M059J (cell line): ENCODE measurements around the gene AP2A1. TPM values are rescaled to one million over a fixed set of nuclear protein-coding genes. Genes with fewer than 3 reads are reported as not detected.
"Not testable (repeated sequence)": the region's sequence is repeated elsewhere in the genome, so short reads cannot be mapped to it uniquely, and the experiment has no call there.

Experiments
- DNase-seq: peaks from one replicate; pipeline ENCODE4 v3.0.0-alpha.2; 2012; ENCODE audit warnings: low read depth
- total RNA-seq: library from RNA; depleted of rRNA; stranded (reverse); fragments of >200 nt; shearing (Covaris generic); gene quantifications from 2 replicates; pipeline ENCODE4 v1.2.3, GENCODE V29; 2014; rRNA removed

Gene AP2A1
- 74.4 and 113 TPM in 2 replicates for total RNA-seq

DNA sequence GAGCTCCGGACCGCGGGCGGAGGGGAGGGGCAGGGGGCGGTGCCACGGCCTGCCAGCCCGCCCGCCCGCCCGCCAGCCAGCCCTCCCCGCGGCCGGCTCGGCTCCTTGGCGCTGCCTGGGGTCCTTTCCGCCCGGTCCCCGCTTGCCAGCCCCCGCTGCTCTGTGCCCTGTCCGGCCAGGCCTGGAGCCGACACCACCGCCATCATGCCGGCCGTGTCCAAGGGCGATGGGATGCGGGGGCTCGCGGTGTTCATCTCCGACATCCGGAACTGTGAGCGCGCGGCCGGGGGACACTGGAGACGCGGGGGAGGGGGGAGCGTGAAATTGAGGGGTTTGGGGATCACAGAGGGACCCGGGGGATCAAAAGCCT lies at the start of gene AP2A1:
TSS of gene AP2A1 (plus strand) at position 72 of the 370 bp plus-strand sequence. CDS start at position 205, 133 bp downstream.
- DNase-seq: no peak

DNA sequence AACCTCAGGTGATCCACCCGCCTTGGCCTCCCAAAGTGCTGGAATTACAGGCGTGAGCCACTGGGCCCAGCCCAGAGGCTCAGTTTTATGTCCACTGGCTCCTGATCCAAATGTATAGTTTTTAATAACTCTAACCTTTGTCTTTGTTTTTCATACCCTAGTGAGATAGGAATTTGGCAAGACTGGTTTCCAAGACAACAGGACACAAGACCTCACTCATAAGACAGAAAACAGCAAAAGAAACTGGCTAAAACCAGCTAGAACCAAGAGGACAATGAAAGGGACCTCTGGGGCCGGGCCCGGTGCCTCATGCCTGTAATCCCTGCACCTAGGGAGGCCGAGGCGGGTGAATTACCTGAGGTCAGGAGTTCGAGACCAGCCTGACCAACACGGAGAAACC lies 48.3 kb upstream of the AP2A1 start:
- peak; percentile 52 for DNase-seq

DNA sequence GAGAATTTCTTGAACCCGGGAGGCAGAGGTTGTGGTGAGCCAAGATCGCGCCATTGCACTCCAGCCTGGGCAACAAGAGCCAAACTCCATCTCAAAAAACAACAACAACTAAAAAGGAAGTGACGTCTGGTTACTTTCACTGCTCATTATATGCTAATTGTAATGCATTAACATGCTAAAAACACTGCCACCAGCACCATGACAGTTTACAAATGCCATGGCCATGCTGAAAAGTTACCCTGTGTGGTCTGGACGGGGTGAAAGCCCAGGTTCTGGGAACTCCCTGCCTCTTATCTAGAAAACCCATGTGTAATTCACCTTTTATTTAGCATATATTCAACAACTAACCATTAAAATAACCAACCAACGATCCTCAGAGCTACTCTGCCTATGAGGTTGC lies 47.8 kb upstream of the AP2A1 start:
- no peak for DNase-seq

DNA sequence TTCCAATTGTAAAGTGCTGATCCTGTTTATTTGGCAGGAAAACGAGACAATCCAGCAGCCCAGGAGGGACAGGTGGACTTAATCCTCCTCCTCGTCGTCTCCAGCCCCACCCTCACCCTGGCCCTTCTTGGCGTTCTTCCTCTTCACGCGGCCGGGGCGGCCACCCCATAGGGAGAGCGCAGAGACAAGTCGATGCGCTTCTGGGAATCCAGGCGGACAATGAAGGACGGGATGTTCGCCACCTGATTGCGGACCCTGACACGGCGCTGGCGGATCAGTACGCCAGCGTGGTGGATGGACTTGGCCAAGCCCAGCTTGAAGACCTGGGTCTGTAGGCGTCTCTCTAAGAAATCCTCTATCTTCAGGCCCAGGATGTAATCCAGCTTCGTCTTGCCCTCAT lies 47.4 kb upstream of the AP2A1 start:
- not testable (repeated sequence) for DNase-seq

DNA sequence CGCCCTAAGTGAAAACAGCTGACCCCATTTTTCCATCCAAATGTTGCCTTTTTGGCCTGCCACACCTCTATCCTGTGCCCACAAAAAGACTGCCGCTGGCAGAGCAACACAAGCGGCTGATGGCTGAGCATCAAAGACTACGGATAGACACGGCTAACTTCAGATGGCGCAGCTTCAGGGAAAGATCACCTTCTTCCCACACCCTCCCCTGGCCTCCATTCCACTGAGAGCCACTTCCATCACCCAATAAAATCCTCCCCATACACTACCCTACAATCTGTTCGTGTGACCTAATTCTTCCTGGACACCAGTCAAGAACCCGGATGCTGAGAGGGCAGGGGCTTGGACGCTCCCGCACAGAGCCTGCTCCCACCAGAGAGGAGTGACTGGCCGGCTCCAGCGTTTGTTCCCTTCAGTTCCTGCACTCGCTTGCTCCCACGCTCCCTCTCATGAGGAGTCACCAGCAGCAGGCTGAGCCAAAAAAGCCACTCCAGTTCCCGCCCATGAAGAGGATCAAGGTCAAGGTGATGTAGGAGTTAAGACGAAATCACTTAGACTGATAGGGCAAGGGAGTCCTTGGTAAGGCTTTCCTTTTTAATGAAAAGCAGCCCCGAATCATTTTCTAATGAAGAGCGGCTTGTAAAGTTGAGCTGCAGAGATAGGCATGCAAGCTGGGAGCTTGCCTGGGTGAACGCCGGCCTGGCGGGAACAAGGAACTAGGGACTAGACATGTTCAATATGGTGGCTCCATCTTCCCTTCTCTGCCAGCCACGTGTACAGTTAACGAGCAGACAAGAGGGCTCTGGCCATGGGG lies 39.4 kb upstream of the AP2A1 start:
- no peak for DNase-seq

DNA sequence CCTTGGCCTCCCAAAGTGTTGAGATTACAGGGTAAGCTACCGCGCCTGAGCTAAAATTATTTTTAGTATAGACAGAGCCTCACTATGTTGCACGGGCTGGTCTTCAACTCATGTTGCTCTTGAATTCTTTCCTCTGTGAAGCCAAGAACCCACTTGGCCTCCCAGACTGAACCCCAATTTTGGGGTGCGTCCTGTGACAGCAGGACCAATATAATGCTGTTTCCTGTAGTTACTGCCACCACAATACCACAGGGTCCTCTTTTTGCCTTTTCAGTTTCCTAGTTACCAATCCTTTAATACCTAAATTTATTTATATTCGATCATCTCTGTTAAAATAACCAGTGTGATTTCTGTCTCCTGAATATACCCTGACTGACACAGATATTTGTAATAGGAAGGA lies 36.6 kb upstream of the AP2A1 start:
- no peak for DNase-seq

DNA sequence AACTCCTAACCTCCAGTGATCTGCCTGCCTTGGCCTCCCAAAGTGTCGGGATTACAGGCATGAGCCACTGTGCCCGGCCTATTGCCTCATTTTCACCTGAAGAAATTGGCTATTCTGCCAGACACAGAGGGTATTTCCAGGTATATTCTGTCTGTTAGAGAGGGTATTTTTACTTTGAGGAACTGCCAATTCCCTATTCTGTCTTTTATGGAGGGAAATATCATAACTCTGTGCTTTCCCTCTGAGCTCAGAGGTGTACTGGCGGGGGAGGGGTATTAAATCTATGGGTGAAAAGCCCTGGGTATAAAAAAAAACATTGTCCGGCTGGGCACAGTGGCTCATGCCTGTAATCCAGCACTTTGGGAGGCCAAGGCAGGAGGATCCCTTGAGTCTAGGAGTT lies 28.5 kb upstream of the AP2A1 start:
- DNase-seq: no peak

DNA sequence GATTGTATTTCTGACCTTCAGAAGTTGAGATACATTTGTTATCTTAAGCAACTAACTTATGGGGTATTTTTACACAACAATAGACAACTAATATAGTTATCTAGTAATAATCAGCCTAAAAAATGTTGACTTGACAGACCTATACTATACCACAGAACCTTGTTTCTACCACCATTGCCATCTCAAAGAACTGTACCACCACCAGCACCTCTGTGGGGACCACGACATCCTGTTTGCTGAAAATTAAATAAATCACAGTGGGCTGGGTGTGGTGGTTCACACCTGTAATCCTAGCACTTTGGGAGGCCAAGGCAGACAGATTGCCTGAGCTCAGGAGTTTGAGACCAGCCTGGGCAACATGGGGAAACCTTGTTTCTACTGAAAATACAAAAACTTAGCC lies 27.7 kb upstream of the AP2A1 start:
- no peak for DNase-seq

DNA sequence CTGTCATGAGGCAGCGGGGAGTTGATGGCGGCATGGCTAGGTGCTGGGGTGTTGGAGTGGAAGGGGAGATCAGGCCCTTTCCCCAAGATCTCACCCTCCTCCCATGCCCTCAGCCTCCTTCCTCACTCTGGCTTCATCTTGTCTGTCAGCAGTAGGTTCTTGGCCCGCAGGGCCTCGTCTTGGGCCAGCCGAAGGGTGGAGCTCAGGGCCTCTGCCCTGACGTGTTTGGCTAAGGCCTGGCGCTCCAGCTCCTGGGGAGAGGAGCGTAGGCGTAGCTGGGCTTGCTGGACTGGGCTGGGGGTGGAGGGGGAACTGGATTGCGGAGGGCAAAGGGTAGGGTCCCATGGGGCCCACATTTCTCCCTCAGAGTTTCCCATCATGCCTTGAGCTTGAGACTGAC lies 26.9 kb upstream of the AP2A1 start:
- no peak for DNase-seq

DNA sequence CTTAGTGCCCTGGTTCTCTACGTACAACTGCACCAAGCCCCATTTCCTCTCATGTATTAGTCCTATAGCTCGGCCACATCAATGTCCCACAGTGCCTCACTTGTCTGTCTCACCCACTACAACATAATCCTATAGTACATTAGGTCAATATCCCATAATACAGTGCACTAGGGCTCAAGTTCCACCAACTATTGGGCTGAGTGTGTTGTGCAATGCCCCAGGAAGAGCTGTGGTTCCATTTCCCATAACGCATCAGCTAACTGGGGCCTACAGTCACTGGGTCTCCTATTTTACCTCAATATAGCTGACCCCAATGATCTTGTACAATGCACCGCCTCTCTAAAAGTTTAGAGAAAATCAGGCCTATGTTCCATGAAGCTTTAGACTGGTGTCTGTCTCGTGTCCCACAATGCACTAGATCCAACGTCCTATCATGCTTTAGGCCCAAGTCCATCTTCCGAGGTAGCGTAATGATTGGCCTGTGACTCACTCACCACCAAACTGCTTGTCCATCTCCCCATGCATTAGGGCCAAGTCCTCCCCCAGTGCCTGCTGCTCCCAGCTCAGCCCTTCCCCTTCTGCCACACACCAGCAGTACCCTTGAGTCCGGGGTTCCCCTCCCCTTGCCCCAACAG lies 25.5 kb upstream of the AP2A1 start:
- DNase-seq: peak; percentile 66

DNA sequence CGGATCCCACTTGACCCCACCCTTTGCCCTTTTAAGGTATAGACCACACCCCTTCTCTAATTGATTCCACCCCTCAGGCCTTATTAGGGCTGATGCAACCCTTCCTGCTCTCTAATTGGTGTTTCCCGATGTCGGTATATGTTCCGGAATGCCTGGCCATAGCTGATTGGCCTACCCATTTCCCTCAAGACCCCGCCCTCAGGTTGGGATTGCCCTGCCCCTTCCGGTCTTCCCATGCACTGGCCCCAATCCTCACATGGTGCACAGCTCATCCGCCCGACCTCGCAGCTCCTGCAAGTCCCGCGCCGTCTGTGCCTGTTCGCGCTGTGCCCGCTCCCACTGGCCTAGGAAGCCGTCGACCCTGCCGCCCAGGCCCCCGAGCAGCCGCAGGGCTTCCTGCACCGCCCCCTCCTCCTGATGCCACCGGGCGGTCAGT lies 21.8 kb upstream of the AP2A1 start:
- no peak for DNase-seq

DNA sequence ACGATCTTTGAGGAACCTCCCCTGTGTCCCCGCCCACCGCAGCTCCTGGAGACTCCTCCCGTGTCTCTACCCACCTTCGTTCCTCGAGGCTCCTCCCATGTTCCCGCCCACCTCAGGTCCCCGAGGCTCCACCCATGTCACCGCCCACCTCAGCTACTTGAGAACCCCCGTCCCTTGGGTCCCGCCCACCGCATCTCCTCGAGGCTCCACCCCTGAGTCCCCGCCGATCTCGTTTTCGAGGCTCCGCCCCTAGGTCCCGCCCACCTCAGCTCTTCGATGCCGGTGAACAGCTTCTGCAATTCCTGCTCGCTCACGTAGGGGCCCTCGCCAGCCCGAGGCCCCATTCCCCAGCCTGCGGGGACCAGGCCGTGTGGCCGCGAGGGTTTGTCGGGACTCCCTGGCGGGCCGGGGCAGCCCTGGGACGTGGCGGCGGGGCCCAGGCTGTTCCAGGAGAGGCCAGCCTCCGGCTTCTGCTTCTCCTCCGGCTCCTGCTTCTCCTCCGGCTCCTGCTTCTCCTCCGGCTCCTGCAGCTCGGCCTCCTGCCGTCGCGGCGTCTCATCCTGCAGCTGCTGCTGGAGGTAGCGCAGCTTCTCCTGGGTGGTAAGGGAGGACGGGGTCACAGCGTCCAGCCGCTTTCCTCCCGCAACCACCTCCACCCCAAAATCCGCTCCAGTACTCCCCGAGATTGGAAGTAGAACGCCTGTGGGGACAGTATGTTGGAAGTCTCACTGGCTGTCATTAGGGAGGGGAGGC lies 20.4 kb upstream of the AP2A1 start:
- DNase-seq: no peak

DNA sequence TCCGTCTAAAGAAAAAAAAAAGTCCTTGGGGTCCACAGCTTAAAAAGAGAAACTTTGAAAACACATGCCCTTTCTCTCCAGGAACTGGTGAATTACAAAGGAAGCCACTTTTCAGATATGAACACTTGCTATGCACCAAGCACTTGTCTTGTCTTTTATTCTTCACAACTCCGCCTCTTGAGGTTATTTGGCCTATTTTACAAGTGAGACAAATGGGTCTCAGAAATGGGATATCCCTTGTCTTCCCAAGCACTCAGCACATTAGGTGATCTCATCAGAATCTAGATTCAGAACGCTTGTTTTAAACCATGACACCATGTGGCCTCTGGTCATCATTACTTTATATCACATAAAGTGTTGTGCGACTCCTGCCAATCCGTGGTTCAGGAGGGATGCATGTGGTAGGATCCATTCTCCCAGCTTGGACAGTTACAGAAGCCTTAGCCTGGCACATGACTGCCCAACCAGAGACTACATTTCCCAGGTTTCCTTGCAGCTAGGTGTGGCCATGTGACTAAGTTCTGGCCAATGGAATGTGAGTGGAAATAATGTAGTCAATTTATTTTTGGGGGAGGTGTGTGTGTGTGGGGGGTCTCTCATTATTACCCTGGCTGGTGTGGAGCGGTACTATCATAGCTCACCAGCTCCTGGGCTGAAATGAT lies 17.6 kb upstream of the AP2A1 start:
- no peak for DNase-seq

DNA sequence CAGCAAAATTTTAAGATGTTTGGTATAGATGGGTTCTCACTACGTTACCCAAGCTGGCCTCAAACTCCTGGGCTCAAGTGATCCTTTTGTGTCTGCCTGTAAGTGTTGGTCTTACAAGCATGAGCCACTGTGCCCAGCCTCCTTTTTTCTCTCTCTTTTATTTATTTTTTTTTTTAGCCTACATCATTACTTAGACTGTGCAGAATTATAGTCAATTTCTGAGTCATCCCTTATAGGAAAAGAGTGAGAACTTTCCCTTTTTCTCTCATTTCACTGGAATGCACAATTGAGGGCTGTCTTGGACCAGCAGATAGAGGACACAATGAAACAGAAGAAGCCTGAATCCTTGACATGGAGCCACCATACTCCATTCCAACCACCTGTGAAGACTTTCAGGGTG lies 17.0 kb upstream of the AP2A1 start:
- DNase-seq: peak; percentile 28

DNA sequence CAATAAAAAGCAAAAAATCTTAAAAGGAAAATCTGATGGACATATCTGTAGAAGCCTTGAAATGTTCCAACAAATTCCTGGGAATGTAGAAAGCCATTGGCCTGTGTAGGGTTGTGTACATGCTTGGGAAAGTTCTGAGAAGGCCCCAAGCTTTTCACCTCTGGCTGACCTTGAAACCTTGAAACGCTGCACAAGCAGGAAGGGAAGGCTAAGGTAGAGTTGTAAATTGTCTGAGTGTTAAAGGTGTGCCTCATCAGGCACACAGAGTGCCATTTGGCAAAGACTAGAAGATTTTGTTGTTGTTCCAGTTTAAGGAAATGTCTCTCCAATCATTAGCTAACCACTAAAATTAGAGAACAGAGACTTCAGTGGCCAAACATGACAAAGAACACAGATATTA lies 14.1 kb upstream of the AP2A1 start:
- no peak for DNase-seq

DNA sequence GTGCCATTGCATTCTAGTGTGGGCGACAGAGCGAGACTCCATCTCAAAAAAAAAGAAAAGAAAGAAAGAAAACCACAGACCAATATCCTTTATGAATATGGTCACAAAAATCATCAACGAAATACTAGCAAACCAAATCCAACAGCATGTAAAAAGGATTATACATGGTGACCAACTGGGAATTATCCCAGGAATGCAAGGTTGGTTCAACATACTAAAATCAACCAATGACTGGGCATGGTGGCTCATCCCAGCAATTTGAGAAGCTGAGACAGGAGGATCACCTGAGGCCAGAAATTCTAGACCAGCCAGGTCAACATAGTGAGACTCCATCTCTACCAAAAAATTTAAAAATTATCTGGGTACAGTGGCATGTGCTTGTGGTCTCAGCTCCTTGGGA lies 10.8 kb upstream of the AP2A1 start:
- no peak for DNase-seq

DNA sequence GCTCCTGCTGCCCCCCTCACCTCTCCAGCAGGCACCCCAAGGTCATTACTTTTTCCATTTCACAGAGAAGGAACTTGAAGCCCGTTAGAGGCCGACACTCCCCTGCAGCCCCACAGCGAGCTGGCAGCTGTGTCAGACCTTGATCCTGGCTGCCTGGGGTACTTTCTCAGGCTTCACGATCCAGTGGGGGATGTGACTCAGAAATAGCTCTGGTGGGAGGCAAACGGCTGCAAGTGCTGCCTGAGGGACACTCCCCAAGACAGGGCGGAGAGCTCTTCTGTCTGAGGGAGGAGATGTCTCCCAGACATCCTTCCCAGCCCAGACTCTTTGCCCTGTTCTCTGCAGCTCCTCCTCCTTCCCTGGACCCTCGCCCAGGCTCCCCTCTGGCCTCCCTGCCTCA lies 8.5 kb upstream of the AP2A1 start:
- DNase-seq: peak; percentile 58

DNA sequence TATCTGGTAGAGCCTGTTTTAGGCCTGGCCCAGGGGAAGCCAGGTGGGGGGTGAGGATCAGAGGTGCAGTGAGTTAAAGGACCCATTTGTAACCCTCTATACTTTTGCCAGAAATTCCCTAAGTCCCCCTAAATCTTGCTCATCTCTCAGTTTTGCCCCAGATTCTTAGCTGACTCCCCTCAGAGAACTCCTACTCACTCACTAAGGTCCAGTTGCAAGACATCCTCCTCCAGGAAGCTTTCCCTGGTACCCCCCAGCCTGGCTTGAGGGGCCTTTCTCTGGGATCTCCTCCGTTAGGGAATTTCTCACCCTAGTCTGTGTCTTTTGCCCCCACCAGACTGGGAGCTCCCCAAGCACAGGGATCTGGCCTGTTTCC lies 5.6 kb upstream of the AP2A1 start:
- no peak for DNase-seq

DNA sequence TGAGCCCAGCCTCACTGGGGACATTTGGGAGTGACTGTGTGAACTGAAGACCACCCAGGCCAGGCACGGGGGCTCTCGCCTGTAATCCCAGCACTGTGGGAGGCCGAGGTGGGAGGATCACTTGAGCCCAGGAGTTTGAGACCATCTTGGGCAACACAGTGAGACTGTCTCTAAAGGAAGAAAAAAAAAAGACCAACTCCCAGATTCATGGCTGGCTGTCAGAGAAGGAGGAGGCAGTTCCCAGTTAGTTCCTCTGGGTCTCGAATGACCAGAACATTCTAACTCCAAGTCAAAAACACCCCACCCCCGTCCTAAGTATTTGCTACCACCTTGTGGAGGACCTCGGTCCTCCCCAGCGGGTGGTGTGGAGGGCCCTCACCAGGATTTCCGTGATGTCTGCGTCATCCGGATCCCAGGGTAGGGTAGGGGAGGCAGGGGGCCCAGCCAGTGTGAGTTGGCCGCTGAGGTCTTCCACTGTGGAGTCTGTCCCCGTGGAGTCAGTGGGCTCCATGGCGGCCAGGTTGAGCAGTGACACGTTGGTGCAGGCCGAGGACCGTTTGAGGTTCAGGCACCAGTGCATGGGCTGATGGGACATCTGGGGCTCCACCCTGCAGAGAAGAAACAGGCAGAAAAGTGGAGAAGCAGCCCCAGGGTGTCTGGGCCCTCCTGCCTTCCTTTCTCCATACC lies 5.0 kb upstream of the AP2A1 start:
- DNase-seq: peak; percentile 44

DNA sequence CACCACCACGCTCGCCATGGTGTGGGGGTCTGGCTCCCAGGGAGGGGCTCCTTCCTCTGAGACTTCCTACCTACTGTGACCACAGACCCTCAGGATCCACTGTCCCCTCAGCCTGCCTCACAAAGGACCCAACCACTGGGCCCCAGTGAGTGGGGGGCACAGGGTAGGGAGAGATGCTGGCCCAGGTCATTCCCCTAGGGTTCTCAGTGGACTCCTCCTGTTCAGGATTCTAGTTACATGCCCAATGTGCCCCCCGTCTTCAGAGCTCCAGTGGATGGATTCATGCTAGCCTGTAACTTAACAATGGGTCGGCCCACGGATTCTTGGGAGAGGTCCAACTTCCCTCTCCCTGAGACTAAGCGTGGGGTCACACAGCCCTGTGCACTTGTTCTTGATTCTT lies 3.6 kb upstream of the AP2A1 start, which contains the start of gene TSKS:
TSS of gene TSKS (minus strand) at position 77 of the 400 bp plus-strand sequence. CDS start at position 18, 59 bp downstream.
- DNase-seq: no peak

DNA sequence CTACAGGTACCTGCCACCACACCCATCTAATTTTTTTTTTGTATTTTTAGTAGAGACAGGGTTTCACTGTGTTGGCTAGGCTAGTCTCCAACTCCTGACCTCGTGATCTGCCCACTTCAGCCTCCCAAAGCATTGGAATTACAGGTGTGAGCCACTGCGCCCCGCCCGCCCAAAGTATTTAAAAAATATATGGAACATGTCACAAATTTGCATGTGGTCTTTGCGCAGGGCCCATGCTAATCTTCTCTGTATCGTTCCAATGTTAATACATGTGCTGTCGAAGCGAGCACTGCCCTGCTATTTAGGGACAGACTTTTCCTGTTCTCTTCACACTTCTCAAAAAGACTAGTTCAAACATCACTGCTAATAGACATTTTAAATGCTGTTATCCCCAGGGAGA lies 2.5 kb upstream of the AP2A1 start:
- DNase-seq: no peak
